WTC11 (cell line): ENCODE results near the gene KIF26A.

Source experiments
- EMX1 ChIP-seq: fragments of 250-450 bp; sonication (Bioruptor Pico); IDR thresholded peaks from 2 replicates; pipeline ENCODE4 v1.8.0; 2021; ENCODE audit warnings: mild to moderate bottlenecking
- ESRRA ChIP-seq: sonication (generic); formaldehyde crosslinking; IDR thresholded peaks from 2 replicates; pipeline ENCODE4 v1.8.1; 2022; ENCODE audit warnings: mild to moderate bottlenecking, missing genetic modification reagents, borderline replicate concordance
- FOXP4 ChIP-seq: sonication (generic); formaldehyde crosslinking; IDR thresholded peaks from 2 replicates; pipeline ENCODE4 v1.8.0; 2022; ENCODE audit warnings: mild to moderate bottlenecking, missing genetic modification reagents
- MYBL2 ChIP-seq: sonication (generic); formaldehyde crosslinking; IDR thresholded peaks from 2 replicates; pipeline ENCODE4 v1.8.1; 2023; ENCODE audit warnings: mild to moderate bottlenecking, moderate library complexity, missing genetic modification reagents
- NFE2L1 ChIP-seq: sonication (generic); formaldehyde crosslinking; IDR thresholded peaks from 2 replicates; pipeline ENCODE4 v1.8.1; 2023; ENCODE audit warnings: missing genetic modification reagents
- SMAD4 ChIP-seq: sonication (generic); formaldehyde crosslinking; IDR thresholded peaks from 2 replicates; pipeline ENCODE4 v1.8.0; 2022; ENCODE audit warnings: mild to moderate bottlenecking, missing genetic modification reagents
- SP1 ChIP-seq: sonication (generic); formaldehyde crosslinking; conservative IDR thresholded peaks from 2 replicates; pipeline ENCODE4 v1.8.1; 2022; ENCODE audit warnings: missing genetic modification reagents
- ZBTB21 ChIP-seq: sonication (generic); formaldehyde crosslinking; IDR thresholded peaks from 2 replicates; pipeline ENCODE4 v1.8.1; 2023; ENCODE audit warnings: mild to moderate bottlenecking, missing genetic modification reagents, borderline replicate concordance
- ZNF423 ChIP-seq: fragments of 250-450 bp; sonication (Bioruptor Pico); IDR thresholded peaks from 2 replicates; pipeline ENCODE4 v2.1.2; 2022; ENCODE audit warnings: mild to moderate bottlenecking, moderate library complexity
- TF ChIP-seq, protein P1 (sequence below): fragments of 200-600 bp; IDR thresholded peaks from 2 replicates; pipeline ENCODE4 v1.8.0; 2022; ENCODE audit warnings: antibody characterized with exemption
- TF ChIP-seq, protein P2 (sequence below): fragments of 250-450 bp; sonication (Bioruptor Pico); IDR thresholded peaks from 2 replicates; pipeline ENCODE4 v1.9.0; 2021; ENCODE audit warnings: moderate library complexity, mild to moderate bottlenecking, inconsistent platforms, borderline replicate concordance

- TF ChIP-seq FOXP4 (CRISPR knock-in tag) (no peak), SP1 (CRISPR knock-in tag) (no peak), MYBL2 (CRISPR knock-in tag) (no peak), ZNF423 (CRISPR knock-in tag) (no peak), SMAD4 (CRISPR knock-in tag) (no peak), NFE2L1 (no peak), ZBTB21 (CRISPR knock-in tag) (no peak), EMX1 (CRISPR knock-in tag) (no peak), ESRRA (no peak)
- TF ChIP-seq, protein P1, sequence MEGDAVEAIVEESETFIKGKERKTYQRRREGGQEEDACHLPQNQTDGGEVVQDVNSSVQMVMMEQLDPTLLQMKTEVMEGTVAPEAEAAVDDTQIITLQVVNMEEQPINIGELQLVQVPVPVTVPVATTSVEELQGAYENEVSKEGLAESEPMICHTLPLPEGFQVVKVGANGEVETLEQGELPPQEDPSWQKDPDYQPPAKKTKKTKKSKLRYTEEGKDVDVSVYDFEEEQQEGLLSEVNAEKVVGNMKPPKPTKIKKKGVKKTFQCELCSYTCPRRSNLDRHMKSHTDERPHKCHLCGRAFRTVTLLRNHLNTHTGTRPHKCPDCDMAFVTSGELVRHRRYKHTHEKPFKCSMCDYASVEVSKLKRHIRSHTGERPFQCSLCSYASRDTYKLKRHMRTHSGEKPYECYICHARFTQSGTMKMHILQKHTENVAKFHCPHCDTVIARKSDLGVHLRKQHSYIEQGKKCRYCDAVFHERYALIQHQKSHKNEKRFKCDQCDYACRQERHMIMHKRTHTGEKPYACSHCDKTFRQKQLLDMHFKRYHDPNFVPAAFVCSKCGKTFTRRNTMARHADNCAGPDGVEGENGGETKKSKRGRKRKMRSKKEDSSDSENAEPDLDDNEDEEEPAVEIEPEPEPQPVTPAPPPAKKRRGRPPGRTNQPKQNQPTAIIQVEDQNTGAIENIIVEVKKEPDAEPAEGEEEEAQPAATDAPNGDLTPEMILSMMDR = no peak
- TF ChIP-seq, protein P2, sequence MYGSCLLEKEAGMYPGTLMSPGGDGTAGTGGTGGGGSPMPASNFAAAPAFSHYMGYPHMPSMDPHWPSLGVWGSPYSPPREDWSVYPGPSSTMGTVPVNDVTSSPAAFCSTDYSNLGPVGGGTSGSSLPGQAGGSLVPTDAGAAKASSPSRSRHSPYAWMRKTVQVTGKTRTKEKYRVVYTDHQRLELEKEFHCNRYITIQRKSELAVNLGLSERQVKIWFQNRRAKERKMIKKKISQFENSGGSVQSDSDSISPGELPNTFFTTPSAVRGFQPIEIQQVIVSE (CRISPR knock-in tag) = no peak
Measured at GRCh38 chr14:104144911-104145825, 6.8 kb downstream of the KIF26A start.
